ENCODE results near the gene PSMB5. TPM values are rescaled to one million over a fixed set of nuclear protein-coding genes. Genes with fewer than 3 reads are reported as not detected.
"Not testable (repeated sequence)": the region's sequence is repeated elsewhere in the genome, so short reads cannot be mapped to it uniquely, and the experiment has no call there.

The PSMB5 gene
- total RNA-seq, 1 donor from 2014 or later = 129 TPM

DNA sequence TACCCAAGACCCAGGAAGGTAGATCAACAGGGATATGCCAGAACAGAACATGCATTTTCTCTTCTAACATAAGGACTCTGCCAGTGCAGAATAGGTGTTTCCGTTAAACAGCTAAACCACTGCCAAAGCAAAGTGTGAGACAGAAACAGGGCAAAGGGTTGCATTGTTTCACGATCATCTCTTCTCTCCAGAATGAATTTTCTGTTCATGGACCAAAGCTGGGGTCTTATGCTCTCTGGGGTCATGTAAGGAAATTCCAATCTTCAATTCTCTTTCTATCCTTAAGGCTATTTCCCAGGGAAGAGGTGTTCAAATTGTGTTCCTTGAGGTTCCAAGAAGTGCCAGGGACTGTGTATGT, 10.9 kb downstream of the PSMB5 start:
- intact Hi-C loops (cut with DNase I) = no loop called here
- DNase-seq (no peak), ATAC-seq (ENCODE audit: poor library complexity) (no peak)

DNA sequence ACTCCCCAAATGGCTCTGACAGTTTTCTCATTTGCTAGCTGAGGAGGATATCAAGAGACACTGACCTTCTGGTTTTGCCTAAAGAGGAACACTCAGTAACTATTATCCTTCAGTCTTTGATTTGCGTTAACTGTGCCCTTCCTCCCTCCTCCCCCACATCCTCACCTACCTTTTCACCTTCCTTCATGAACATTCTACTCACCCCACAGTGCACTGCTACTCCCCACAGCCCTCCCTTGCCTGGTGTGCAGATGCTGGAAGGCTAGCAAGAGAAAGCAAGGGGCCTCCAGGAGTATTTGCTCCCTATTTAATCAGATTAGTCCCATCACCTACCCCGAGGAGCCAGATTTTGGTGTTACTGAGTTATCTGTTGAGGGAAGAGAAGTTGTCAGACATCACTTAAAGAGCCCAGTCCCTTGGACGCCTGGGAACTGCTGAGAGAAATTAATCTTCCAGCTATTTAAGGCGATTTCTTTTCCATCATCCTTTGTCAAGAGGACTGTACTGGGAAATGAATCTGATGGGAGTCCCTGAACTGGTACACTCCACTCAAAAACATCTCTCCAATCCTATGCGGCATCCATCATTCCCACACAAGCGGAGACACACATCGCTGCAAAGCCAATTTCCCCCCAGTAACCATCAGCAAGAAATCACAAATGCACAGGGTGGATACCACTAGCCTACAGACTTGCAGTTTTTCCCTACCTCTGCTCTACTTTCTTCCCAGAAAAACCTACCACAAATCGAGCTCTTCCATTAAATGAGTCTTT, 11.5 kb downstream of the PSMB5 start:
- ATAC-seq (ENCODE audit: poor library complexity) (no peak), DNase-seq (no peak)
- intact Hi-C loops (cut with DNase I) = no loop called here

DNA sequence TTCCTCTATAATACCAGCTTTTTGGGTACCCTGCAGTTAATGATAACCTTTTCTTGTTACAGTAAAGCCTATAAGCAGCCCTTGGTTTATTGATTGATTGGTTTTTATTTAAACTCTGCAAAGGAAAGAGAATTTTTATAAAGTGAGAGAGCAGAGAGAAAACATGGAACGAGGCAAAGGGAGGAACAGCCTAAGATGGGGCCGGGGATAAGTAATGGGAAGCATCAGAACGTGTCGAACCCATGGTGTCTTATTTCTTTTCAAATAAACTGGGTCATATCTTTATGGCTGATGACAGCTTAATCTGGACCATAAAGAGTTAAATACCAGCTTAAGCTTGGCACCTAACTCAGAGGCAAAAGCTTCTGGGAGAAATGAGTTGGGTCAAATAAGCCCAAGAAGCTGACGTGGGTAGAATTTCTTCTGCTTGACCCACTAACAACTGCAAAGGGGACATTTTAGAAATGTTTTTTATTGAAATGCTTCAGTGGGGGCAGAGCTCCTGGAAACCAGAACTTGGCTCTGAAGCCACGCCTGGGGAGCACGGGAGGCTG, 12.7 kb downstream of the PSMB5 start:
- intact Hi-C loops (cut with DNase I) = no loop called here
- ATAC-seq (ENCODE audit: poor library complexity) = no peak
- no peak for DNase-seq

DNA sequence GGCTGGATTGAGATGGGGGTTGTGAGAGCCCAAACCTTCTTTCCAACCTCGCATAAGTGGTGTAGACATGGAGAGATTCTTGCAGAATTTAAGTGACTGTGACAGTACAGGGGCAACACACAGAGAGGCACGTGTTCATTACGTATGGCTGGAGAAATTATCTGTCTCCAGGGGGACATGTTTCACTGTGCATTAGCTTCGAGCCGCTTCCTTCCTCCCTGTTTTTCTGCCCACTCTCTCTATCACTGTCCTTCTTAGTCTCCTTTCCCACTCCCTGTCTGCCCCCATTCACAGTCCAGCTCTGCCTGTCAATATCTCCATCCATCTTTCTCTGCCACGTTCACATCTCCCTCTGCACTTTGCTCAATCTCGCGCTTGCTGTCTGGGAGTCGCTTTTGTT, 13.3 kb downstream of the PSMB5 start:
- intact Hi-C loops (cut with DNase I) = no loop called here
- no peak for ATAC-seq (ENCODE audit: poor library complexity)
- DNase-seq = no peak

DNA sequence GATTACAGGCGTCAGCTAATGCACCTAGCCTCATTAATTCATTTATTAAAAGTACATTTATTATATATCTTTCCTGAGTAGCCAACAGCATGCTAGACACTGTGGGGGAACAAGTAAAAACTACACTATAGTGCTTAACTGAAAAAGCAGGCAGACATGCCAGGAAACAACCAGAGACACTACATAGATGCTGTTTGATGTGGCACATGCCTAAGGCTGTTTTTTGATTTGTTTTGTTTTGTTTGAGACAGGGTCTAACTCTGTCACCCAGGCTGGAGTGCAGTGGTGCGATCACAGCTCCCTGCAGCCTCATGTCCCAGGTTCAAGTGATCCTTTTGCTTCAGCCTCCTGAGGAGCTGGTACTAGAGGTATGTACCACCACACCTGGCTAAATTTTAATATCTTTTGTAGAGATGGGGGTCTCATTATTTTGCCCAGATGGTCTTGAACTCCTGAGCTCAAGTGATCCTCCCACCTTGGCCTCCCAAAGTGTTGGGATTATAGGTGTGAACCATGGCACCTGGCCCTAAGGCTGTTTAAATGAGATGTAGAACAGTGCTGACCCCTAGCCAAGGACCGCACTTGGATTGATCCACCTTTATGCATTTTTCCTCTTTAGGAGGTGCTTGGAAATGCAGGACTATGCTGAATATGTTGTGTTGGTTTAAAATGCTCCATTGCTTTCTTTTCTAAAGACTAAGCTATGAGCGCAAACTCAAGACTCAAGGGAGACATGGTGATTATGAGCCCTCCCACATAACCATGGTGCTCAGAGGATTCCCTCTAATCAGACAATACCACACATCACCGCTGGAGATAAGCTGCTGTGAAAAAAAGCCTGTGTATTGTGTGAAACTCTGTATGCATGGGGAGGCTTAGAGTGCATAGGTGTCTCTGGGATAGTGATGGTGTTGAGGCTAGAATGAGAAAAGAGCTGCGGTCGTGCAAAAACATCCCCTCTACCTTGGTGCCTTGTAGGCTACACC, 14.3 kb downstream of the PSMB5 start:
- no peak for DNase-seq
- peak; percentile 27 for ATAC-seq (ENCODE audit: poor library complexity)
- intact Hi-C loops (cut with DNase I) = no loop called here

DNA sequence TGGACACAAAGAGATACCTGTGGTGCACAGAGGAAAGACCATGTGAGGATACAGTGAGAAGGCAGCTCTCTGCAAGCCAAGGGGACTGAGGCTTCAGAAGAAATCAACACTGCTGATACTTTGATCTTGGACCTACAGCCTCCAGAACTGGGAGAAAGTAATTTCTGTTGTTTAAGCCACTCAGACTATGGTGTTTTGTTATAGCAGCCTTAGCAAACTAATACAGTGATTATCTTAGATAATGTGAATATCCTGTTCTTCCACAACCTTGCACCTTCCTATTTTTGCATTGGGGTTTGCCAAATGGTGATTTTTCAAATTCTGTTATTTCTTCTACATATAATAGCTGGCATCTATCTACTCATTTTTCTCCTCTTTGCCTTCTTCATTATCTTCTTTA, 16.6 kb downstream of the PSMB5 start:
- ATAC-seq (ENCODE audit: poor library complexity) = no peak
- intact Hi-C loops (cut with DNase I) = no loop called here
- no peak for DNase-seq

DNA sequence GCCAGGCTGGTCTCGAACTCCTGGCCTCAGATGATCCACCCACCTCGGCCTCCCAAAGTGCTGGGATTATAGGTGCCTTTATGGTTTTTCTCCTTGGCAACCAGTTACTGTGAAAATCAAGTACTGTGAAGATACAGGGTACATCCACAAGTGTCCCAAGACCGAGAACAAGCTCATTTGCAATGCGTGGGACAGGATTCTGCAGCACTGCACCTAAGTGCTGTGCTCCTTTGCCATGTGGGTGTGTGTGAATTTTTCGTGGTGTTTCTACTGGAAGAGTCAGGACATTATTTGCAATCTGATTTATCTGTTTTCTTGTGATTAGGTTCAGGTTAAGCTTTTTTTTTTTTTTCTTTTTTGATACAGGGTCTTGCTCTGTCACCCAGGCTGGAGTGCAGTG, 17.6 kb downstream of the PSMB5 start:
- intact Hi-C loops (cut with DNase I) = no loop called here
- ATAC-seq (ENCODE audit: poor library complexity) (no peak), DNase-seq (no peak)

DNA sequence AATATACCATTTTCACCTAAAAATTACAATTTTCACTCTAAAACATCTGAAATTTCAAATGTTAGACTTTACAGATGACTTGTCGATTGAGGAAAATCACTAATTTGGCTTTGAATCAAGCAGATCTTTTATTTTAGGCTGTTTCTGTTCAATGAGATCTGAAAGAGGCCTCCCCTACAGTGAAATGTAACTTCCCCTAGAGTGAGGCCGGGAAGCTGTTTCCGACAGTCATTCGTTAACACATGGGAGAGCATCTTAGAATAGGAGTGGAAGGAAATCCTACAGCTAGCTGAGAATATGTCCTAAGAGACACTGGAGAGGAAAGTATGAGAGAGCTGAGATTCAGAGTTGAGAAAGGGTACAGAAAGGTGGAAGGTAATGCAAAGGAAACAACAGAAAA, 19.1 kb downstream of the PSMB5 start:
- ATAC-seq (ENCODE audit: poor library complexity) (no peak), DNase-seq (no peak)
- intact Hi-C loops (cut with DNase I) = no loop called here

DNA sequence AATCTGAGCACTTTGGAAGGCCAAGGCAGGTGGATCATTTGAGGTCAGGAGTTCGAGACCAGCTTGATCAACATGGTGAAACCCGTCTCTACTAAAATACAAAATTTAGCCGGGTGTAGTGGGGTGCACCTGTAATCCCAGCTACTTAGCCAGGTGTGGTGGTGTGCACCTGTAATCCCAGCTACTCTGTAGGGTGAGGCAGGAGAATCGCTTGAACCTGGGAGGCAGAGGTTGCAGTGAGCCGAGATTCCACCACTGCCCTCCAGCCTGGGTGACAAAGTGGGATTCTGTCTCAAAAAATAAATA, 21.0 kb downstream of the PSMB5 start:
- ATAC-seq (ENCODE audit: poor library complexity); intact Hi-C loops (cut with DNase I); DNase-seq: not testable (repeated sequence)

DNA sequence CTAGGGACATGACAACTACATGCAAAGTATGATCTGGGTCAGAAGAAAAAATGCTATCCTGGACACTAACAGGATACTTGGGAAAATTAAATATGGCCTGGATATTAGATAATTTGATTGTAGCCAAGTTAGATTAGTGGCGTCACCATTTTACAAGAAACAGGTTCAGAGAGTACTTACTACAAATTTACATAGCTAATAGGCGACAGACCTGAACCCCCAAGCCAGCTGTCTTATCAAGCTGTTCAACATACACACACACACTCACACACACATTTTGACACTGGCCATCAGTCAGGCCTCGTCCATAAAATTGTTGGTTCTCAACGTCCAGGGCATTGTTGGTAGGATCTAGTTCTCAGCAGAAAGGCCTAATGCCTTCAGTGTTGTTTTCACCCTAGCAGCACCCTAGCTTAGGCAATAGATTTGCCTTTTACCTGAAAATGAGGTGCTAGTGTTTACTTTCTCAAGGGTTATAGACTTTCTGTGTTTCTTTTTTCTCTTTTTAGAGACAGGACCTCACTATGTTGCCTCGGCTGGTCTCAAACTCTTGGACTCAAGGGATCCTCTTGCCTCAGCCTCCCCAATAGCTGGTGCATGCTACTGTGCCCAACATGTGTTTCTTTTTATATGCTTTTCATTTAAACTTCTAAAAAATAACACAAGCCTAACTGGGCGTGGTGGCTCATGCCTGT, 21.5 kb downstream of the PSMB5 start:
- no peak for ATAC-seq (ENCODE audit: poor library complexity)
- no peak for DNase-seq
- intact Hi-C loops (cut with DNase I) = no loop called here

DNA sequence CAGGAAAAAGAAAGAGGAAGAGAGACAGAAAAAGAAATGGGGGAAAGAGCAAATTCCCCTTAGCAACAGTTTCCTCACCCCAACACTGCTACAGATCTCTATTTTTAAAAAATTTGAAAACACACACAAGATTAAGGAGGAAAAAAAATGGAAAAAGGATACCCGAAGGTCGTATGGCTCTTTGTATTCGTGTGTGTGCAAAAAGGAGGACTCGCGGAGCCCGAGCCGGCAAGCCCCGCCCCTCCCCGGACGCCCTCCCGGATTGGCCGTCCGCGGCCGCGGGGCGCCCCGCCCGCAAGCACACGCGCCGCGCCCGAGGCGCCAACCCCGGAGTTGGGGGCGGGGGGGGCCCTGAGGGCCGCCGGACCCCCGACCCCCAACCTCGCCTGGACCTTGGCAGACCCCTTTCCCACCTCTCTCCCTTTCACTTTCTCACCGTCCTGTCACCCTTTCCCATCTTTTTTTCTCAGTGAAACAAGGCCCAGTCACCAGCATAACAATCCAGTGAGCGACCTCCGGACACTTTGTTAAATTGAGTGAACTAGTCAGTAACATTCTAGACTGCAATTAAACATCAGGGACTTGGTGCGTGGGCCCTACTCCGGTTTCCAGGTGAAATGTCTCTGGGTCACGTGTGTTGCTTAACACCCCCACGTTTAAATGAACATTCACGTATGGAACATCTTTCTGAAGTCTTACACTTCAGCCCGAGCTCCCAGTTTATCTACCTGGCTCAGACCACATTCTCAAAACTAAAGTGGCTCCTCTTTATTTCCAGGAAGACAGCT, 24.6 kb downstream of the PSMB5 start, which contains the start of gene C14orf93:
Gene C14orf93 (minus strand): TSS at position 205 of the 788 bp plus-strand sequence. CDS start 11,120 bp downstream, outside the sequence.
- intact Hi-C loops (cut with DNase I) = no loop called here
- ATAC-seq (ENCODE audit: poor library complexity) (peak; percentile 67), DNase-seq (peak; percentile 91)

DNA sequence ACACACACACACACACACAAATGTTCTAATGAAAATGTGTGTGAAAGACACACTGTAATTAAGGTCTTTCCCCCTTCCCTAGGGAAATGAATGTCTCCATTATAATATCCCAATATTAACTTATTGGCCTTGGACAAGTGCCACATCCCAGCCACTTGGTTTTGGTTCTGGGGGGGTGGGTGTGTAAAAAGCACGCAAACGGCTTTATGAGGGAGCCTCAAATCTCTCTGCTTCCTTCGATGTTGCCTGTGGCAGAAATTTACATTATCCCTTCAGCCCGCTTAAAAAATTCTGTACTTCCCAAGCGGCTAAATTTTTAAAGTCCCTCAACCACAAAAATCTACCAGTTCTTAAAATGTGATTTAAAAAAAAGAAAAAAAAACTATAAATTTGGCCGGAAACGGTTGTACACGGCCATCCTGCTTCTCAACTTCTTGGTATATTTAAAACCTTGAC, 25.2 kb downstream of the PSMB5 start:
- ATAC-seq (ENCODE audit: poor library complexity) = no peak

DNA sequence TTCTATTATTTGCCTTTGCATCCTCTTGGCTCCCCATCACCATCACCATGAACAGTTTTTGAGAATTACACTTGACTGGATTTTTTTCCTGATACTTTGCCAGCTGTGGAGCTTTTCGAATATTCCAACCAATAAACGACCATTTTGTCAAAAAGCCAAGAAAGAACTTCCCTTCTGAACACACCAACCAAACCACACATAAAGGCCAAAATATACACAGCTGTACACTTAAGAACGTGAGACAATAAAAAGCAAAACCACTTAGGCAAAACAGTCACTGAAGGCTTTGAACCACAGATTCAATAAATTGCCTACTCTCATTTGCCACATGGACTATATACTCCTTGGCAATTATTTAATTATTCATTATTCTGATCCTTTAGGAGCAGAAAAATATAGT, 25.9 kb downstream of the PSMB5 start:
- intact Hi-C loops (cut with DNase I) = no loop called here
- no peak for ATAC-seq (ENCODE audit: poor library complexity)
- no peak for DNase-seq

More for the DNA sequence above, 25.2 kb downstream of the PSMB5 start:
- intact Hi-C loops (cut with DNase I) = no loop called here
- no peak for DNase-seq

DNA sequence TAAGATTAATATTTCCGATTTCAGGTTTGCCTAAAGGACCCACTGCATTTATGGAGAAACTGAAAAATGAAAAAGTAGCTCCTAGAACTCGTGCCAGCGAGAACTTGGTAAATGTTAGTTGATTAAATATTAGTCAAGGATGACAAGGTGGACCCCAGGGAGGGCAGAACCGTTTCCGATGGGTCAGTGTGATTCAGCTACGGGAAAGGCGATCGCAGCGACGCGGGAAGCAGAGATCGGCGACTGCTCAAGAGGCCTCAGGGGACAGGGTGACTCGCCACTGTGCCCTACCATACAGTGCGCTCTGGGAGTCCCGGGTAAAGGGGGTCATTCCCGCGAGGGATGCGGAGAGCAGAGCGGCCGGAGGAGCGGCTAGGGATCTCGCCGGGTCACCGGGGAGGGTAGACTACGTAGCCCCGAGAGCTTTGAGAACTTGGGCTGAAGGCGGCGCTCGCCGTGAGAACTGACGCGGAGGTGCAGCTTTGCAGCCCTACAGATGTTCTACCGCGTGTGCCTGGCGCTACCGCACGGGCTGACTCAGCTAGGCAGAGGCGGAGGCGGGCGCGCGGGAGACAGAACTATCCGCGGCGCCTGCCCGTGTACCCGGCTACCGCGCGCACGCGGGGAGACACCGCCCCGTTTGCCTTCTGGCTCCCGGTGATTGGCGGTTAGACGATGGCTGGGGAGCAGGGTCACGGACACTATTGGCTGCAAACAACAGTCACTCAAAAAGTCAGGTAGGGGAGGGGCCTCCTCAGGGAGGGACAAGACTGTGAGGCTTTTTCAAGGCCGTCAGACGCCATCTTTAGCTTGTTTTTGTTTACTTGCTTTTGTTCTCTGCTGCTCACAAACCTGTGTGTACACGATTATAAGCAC, 27.9 kb downstream of the PSMB5 start:
- DNase-seq = peak; percentile 97
- intact Hi-C loops (cut with DNase I) = no loop called here
- peak; percentile 99 for ATAC-seq (ENCODE audit: poor library complexity)

DNA sequence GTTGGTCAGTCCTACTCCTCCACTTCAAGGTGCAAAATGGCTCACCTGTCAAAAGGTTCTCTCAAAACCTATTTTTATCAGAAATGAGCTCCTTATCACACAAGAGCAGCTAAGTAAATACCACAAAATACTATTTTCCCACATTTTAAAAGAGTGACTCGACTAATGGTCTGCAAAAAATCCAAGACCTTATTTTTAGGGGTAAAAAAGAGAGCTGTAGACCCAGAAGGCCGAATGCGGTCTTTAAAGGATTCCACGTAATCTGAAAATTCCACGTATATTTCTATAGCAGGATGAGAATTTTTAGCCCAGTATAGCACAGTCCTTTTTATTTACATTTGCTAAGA, 28.5 kb downstream of the PSMB5 start:
- no peak for ATAC-seq (ENCODE audit: poor library complexity)
- intact Hi-C loops (cut with DNase I) = no loop called here
- no peak for DNase-seq

DNA sequence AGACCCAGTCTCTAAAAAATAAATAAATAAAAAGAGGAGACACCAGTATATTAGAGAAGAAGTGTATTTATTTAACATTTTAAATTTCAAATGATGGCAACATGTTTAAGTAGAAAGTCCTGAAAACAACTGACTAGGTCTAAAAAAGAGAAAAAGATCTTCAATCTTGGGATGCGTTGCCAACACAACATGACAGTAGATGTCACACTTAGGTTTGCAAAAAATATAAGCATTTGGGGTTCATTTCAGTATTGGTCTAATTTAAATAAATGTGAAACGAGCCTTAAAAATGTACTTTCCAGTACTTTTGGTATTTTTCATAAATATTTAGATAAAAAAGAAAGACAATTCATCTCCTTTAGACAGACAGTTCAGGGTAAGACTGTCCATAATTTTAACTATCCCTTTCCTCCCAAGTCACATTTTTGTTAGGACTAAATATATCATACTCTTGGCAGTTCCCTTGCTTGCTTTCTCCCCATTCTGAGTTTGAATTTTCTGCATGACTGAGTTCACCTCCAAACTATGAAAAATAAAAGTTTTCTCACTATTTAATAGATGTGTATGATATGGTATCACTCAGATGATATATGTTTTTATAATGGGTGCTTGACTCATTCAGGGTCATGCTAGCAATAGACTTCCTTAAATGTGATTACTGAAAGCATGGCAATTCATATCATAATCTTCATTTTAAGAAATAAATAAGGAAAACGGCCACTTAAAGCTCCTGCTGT, 29.1 kb downstream of the PSMB5 start:
- DNase-seq (no peak), ATAC-seq (ENCODE audit: poor library complexity) (no peak)
- intact Hi-C loops (cut with DNase I) = no loop called here

DNA sequence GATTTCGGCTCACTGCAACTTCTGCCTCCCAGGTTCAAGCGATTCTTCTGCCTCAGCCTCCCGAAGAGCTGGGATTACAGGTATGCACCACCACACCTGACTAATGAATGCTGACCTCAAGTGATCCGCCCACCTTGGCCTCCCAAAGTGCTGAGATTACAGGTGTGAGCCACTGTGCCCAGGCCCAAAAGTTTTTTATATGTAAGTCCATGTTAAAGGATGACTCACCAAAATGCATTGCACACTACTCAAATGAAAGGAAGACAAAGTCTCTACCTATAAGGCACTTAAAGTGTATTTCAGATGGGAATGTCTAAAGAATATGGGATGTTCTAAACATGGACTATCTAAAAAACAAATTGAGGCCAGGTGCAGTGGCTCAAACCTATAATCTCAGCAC, 30.4 kb downstream of the PSMB5 start:
- ATAC-seq (ENCODE audit: poor library complexity); intact Hi-C loops (cut with DNase I); DNase-seq: not testable (repeated sequence)

All from Right ventricle myocardium superior (tissue), 1 donor.